ENCODE measurements around the gene TBC1D22B.

DNA sequence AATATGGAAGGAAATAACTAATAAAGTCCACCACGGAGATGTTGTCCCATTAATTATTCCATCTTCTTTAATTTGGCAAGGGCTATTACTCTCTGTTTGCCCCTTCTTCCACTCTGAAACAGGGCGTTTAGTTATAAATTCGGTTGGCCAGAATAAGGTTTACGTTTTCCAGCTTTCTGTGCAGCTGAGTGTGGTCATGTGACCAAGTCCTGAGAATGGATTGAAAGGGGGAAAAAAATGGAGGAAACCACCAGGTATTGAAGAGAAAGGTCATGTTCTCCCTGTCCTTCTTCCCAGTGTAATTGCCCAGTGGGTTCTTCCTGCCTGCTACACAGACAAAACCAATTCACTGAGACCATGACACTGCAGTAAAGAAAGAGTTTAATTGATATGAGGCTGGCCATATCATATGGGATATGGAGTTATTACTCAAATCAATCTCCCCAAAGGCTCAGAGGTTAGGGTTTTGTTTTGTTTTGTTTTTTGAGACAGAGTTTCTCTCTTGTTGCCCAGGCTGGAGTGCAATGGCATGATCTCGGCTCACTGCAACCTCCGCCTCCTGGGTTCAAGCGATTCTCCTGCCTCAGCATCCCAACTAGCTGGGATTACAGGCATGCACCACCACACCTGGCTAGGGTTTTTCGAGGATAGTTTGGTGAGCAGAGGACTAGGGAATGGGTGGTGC is 14.3 kb upstream of the TBC1D22B start:
- TF ChIP-seq, protein P1, sequence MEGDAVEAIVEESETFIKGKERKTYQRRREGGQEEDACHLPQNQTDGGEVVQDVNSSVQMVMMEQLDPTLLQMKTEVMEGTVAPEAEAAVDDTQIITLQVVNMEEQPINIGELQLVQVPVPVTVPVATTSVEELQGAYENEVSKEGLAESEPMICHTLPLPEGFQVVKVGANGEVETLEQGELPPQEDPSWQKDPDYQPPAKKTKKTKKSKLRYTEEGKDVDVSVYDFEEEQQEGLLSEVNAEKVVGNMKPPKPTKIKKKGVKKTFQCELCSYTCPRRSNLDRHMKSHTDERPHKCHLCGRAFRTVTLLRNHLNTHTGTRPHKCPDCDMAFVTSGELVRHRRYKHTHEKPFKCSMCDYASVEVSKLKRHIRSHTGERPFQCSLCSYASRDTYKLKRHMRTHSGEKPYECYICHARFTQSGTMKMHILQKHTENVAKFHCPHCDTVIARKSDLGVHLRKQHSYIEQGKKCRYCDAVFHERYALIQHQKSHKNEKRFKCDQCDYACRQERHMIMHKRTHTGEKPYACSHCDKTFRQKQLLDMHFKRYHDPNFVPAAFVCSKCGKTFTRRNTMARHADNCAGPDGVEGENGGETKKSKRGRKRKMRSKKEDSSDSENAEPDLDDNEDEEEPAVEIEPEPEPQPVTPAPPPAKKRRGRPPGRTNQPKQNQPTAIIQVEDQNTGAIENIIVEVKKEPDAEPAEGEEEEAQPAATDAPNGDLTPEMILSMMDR (conservative IDR thresholded peaks at IDR 0.05; ENCODE audit: low read length) = no peak
- no peak for TF ChIP-seq EZH2phosphoT487 (IDR thresholded peaks at IDR 0.05; ENCODE audit: borderline replicate concordance)

Measured in Loucy (cell line).